NCI-H2196 (cell line): Measurements from ENCODE around the gene C11orf42.

ENCODE experiments used
- DNase-seq: peaks from one replicate; lab custom pipeline; 2025; ENCODE audit not compliant: unreplicated experiment; lab: John Stamatoyannopoulos, UW

C11orf42 gene

GRCh38 chr11:6251990-6252473, 46.7 kb downstream of the C11orf42 start:
- DNase-seq = peak; percentile 6

DNA sequence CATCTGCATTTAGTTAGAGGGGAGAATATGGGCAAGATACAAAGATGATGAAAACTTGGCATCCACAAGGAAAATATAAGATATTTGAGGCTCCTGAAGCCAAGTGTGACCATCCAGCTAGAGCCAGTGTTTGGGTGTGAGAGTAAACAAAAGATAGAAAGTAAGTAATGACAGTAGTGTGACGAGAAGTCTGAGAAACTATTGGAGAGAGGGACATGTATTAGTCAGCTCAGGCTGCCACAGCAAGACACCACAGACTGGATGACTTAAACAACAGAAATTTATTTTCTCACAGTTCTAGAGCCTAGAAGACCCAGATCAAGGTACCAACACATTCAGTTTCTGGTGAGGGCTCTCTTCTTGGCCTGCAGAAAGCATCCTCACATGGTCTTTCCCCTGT, 47.8 kb downstream of the C11orf42 start:
- no peak for DNase-seq

DNA sequence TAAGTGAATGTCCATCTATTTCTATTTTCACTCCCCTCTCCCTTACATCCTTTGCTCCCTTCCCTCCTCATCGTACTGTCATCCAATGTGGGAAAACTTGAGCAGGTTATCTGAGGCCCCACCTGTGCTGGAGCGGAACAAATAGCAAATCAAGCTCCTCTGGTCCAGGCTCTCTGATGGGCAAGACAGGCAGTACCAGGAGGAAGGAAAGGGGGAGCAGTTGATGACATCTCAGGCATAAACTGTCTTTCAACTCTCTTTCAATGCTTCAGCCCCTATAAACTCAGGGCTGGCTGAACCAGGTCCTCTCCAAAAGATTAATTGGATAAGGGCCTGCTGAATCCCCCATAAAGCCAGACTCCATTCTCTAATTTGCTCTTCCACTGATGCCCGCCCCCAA, 52.8 kb downstream of the C11orf42 start:
- no peak for DNase-seq

GRCh38 chr11:6258571-6259081, 53.3 kb downstream of the C11orf42 start:
- no peak for DNase-seq

- no peak for DNase-seq
Observed at GRCh38 chr11:6260207-6260726, 54.9 kb downstream of the C11orf42 start.
